MM.1S (cell line): ENCODE results near the gene MAEA.

ENCODE experiments used
- EZH2phosphoT487 ChIP-seq: fragments of 300-600 bp; sonication (generic); IDR thresholded peaks from 2 replicates; pipeline ENCODE4 v1.6.1; 2018; ENCODE audit warnings: antibody characterized with exemption, low read length
- TF ChIP-seq, protein P1 (sequence below): fragments of 300-600 bp; sonication (generic); IDR thresholded peaks from 2 replicates; pipeline ENCODE4 v1.5.1; 2016; ENCODE audit warnings: antibody characterized with exemption, low read length, mixed read lengths

GRCh38 chr4:1325681-1326635 lies 36.3 kb downstream of the MAEA start:
- TF ChIP-seq, protein P1, sequence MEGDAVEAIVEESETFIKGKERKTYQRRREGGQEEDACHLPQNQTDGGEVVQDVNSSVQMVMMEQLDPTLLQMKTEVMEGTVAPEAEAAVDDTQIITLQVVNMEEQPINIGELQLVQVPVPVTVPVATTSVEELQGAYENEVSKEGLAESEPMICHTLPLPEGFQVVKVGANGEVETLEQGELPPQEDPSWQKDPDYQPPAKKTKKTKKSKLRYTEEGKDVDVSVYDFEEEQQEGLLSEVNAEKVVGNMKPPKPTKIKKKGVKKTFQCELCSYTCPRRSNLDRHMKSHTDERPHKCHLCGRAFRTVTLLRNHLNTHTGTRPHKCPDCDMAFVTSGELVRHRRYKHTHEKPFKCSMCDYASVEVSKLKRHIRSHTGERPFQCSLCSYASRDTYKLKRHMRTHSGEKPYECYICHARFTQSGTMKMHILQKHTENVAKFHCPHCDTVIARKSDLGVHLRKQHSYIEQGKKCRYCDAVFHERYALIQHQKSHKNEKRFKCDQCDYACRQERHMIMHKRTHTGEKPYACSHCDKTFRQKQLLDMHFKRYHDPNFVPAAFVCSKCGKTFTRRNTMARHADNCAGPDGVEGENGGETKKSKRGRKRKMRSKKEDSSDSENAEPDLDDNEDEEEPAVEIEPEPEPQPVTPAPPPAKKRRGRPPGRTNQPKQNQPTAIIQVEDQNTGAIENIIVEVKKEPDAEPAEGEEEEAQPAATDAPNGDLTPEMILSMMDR: no peak
- no peak for TF ChIP-seq EZH2phosphoT487
